SJCRH30 (cell line): ENCODE results near the gene MCTP1. TPM values are rescaled to one million over a fixed set of nuclear protein-coding genes. Genes with fewer than 3 reads are reported as not detected.
A peak's percentile ranks its signal among the peaks of the same experiment; 100 is the strongest.

Source experiments
- DNase-seq, 2 experiments: peaks; one replicate each; pipeline ENCODE4 v3.0.0-alpha.2; 2015 to 2020
- H3K27ac ChIP-seq: fragments of 250-450 bp; sonication (Bioruptor Pico); 2 replicates; pipeline ENCODE4 v1.5.1; 2020; ENCODE audit warnings: mild to moderate bottlenecking, moderate library complexity
- H3K27me3 ChIP-seq: fragments of 250-450 bp; sonication (Bioruptor Pico); 2 replicates; pipeline ENCODE4 v1.5.1; 2020; ENCODE audit warnings: mild to moderate bottlenecking, moderate library complexity
- H3K36me3 ChIP-seq: fragments of 250-450 bp; sonication (Bioruptor Pico); 2 replicates; pipeline ENCODE4 v1.5.1; 2020; ENCODE audit warnings: mild to moderate bottlenecking, moderate library complexity
- H3K4me1 ChIP-seq: fragments of 250-450 bp; sonication (Bioruptor Pico); 2 replicates; pipeline ENCODE4 v1.5.1; 2020; ENCODE audit warnings: mild to moderate bottlenecking, moderate library complexity
- H3K4me3 ChIP-seq: fragments of 250-450 bp; sonication (Bioruptor Pico); 2 replicates; pipeline ENCODE4 v1.5.1; 2020; ENCODE audit warnings: mild to moderate bottlenecking, moderate library complexity
- H3K9me3 ChIP-seq: fragments of 250-450 bp; sonication (Bioruptor Pico); replicated peaks from 2 replicates; pipeline ENCODE4 v1.5.1; 2020; ENCODE audit warnings: mild to moderate bottlenecking, moderate library complexity
- total RNA-seq: library from RNA; depleted of rRNA; stranded (reverse); fragments of >200 nt; shearing (Covaris generic); gene quantifications from 2 replicates; pipeline ENCODE4 v1.2.3, GENCODE V29; 2014; rRNA removed

MCTP1 gene
- total RNA-seq, result 1.7 and 1.8 TPM in 2 replicates

- peak; percentile 61 to 68 for DNase-seq
- peak within 1 kb of the TSS; percentile 18; the same call in 1 of the 2 replicates for H3K27ac ChIP-seq
- H3K27me3 ChIP-seq, result no peaks in the 10 kb centered on the region
- H3K9me3 ChIP-seq, result no peaks in the 10 kb centered on the region
- H3K36me3 ChIP-seq, result no peaks in the 10 kb centered on the region
- peaks cover 4% of the 10 kb centered on the region; the same call in 1 of the 2 replicates for H3K4me1 ChIP-seq
- peak within 1 kb of the TSS; percentile 63 for H3K4me3 ChIP-seq
Observed at GRCh38 chr5:95284572-95285408, at the start of gene MCTP1. MCTP1 (minus strand) TSS chr5:95285094.

GRCh38 chr5:95332158-95332557 lies 47.3 kb upstream of the MCTP1 start:
- DNase-seq, result no peak
- Histone ChIP-seq H3K4me3 (no peak overlapping the region), H3K27ac (no peak overlapping the region), H3K27me3 (no peaks in the 10 kb centered on the region), H3K4me1 (no peaks in the 10 kb centered on the region), H3K36me3 (no peaks in the 10 kb centered on the region), H3K9me3 (no peaks in the 10 kb centered on the region)

GRCh38 chr5:95331358-95331757 lies 46.5 kb upstream of the MCTP1 start:
- Histone ChIP-seq H3K36me3 (no peaks in the 10 kb centered on the region), H3K9me3 (no peaks in the 10 kb centered on the region), H3K4me3 (no peak overlapping the region), H3K27me3 (no peaks in the 10 kb centered on the region), H3K27ac (no peak overlapping the region), H3K4me1 (no peaks in the 10 kb centered on the region)
- DNase-seq, result peak; percentile 33 to 53

GRCh38 chr5:95327211-95327610 lies 42.3 kb upstream of the MCTP1 start:
- H3K36me3 ChIP-seq, result no peaks in the 10 kb centered on the region
- no peak for DNase-seq
- H3K4me1 ChIP-seq, result no peaks in the 10 kb centered on the region
- H3K27ac ChIP-seq, result no peak overlapping the region
- no peaks in the 10 kb centered on the region for H3K27me3 ChIP-seq
- H3K4me3 ChIP-seq, result no peak overlapping the region
- H3K9me3 ChIP-seq, result no peaks in the 10 kb centered on the region

GRCh38 chr5:95317687-95318086 lies 32.8 kb upstream of the MCTP1 start:
- DNase-seq, result no peak
- Histone ChIP-seq H3K4me1 (no peaks in the 10 kb centered on the region), H3K27me3 (no peaks in the 10 kb centered on the region), H3K36me3 (no peaks in the 10 kb centered on the region), H3K9me3 (no peaks in the 10 kb centered on the region), H3K4me3 (no peak overlapping the region), H3K27ac (no peak overlapping the region)

- Histone ChIP-seq H3K36me3 (no peaks in the 10 kb centered on the region), H3K9me3 (0 out of 2 replicates have a peak, but pooled peaks cover 2% of the 10 kb centered on the region), H3K4me1 (no peaks in the 10 kb centered on the region), H3K27me3 (no peaks in the 10 kb centered on the region), H3K27ac (no peak overlapping the region), H3K4me3 (no peak overlapping the region)
- DNase-seq, result no peak
Observed at GRCh38 chr5:95317085-95317484, 32.2 kb upstream of the MCTP1 start.

GRCh38 chr5:95304711-95305110 lies 19.8 kb upstream of the MCTP1 start:
- Histone ChIP-seq H3K36me3 (no peaks in the 10 kb centered on the region), H3K27ac (no peak overlapping the region), H3K27me3 (no peaks in the 10 kb centered on the region), H3K4me3 (no peak overlapping the region), H3K4me1 (0 out of 2 replicates have a peak, but pooled peaks cover 2% of the 10 kb centered on the region), H3K9me3 (no peaks in the 10 kb centered on the region)
- no peak for DNase-seq

GRCh38 chr5:95298651-95299050 lies 13.8 kb upstream of the MCTP1 start:
- Histone ChIP-seq H3K36me3 (no peaks in the 10 kb centered on the region), H3K4me1 (0 out of 2 replicates have a peak, but pooled peaks cover 2% of the 10 kb centered on the region), H3K27me3 (no peaks in the 10 kb centered on the region), H3K4me3 (no peak overlapping the region), H3K27ac (no peak overlapping the region), H3K9me3 (no peaks in the 10 kb centered on the region)
- DNase-seq, result no peak

GRCh38 chr5:95296291-95296690 lies 11.4 kb upstream of the MCTP1 start:
- Histone ChIP-seq H3K36me3 (no peaks in the 10 kb centered on the region), H3K9me3 (no peaks in the 10 kb centered on the region), H3K27me3 (no peaks in the 10 kb centered on the region), H3K27ac (no peak overlapping the region), H3K4me1 (no peaks in the 10 kb centered on the region), H3K4me3 (no peak overlapping the region)
- no peak for DNase-seq

- H3K36me3 ChIP-seq, result no peaks in the 10 kb centered on the region
- no peak for DNase-seq
Observed at GRCh38 chr5:95285409-95285755, 488 bp upstream of the MCTP1 start.

GRCh38 chr5:95283761-95284571 lies 928 bp downstream of the MCTP1 start:
- Histone ChIP-seq H3K4me3 (peak overlapping the region; percentile 63), H3K36me3 (no peaks in the 10 kb centered on the region), H3K4me1 (peaks cover 4% of the 10 kb centered on the region; the same call in 1 of the 2 replicates), H3K27ac (no peak overlapping the region), H3K9me3 (no peaks in the 10 kb centered on the region), H3K27me3 (no peaks in the 10 kb centered on the region)
- peak; percentile 43 to 61 for DNase-seq

More at GRCh38 chr5:95285409-95285755, 488 bp upstream of the MCTP1 start:
- Histone ChIP-seq H3K4me1 (peaks cover 4% of the 10 kb centered on the region; the same call in 1 of the 2 replicates), H3K9me3 (no peaks in the 10 kb centered on the region), H3K27me3 (no peaks in the 10 kb centered on the region), H3K4me3 (peak overlapping the region; percentile 63), H3K27ac (no peak overlapping the region; the same call in 1 of the 2 replicates)

GRCh38 chr5:95283022-95283615 lies 1.8 kb downstream of the MCTP1 start:
- H3K4me1 ChIP-seq, result peaks cover 4% of the 10 kb centered on the region; the same call in 1 of the 2 replicates
- H3K27me3 ChIP-seq, result no peaks in the 10 kb centered on the region
- DNase-seq, result peak in 1 of 2 experiments; percentile 21
- no peaks in the 10 kb centered on the region for H3K9me3 ChIP-seq
- H3K4me3 ChIP-seq, result peak overlapping the region; percentile 63
- H3K27ac ChIP-seq, result no peak overlapping the region
- H3K36me3 ChIP-seq, result no peaks in the 10 kb centered on the region

GRCh38 chr5:95281226-95281625 lies 3.7 kb downstream of the MCTP1 start:
- H3K27ac ChIP-seq, result no peak overlapping the region
- DNase-seq, result peak in 1 of 2 experiments; percentile 23

GRCh38 chr5:95280401-95281095 lies 4.3 kb downstream of the MCTP1 start:
- Histone ChIP-seq H3K36me3 (no peaks in the 10 kb centered on the region), H3K27ac (no peak overlapping the region), H3K9me3 (no peaks in the 10 kb centered on the region), H3K4me1 (peaks cover 4% of the 10 kb centered on the region; the same call in 1 of the 2 replicates), H3K27me3 (no peaks in the 10 kb centered on the region), H3K4me3 (no peak overlapping the region)
- no peak for DNase-seq

More at GRCh38 chr5:95281226-95281625, 3.7 kb downstream of the MCTP1 start:
- Histone ChIP-seq H3K27me3 (no peaks in the 10 kb centered on the region), H3K36me3 (no peaks in the 10 kb centered on the region), H3K4me3 (no peak overlapping the region), H3K4me1 (peaks cover 4% of the 10 kb centered on the region; the same call in 1 of the 2 replicates), H3K9me3 (no peaks in the 10 kb centered on the region)
